ENCODE results near the gene LAGE3.
A peak's percentile ranks its signal among the peaks of the same experiment; 100 is the strongest.

LAGE3 gene

DNA sequence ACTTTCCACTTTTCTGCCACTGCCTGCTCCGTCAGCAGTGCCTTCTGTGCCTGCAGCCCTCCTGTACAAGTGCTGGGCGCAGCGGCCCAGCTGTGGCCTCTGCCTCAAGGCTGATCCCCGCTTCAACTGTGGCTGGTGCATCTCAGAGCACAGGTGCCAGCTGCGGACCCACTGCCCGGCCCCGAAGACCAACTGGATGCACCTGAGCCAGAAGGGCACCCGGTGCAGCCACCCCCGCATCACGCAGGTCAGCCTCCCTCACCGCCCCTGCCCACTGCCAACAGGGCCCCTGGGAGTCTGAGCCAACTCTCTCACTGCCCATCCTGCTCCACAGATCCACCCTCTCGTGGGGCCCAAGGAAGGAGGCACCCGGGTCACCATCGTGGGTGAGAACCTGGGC lies 13.5 kb downstream of the LAGE3 start:
- peaks cover 0 to 97% of the 10 kb centered on the region in 2 experiments; a peak in 1 of 3 replicates for H3K36me3 ChIP-seq (ENCODE audit: control insufficient read depth in 2 of 2, insufficient read depth in 1 of 2, low read length in 2 of 2)

DNA sequence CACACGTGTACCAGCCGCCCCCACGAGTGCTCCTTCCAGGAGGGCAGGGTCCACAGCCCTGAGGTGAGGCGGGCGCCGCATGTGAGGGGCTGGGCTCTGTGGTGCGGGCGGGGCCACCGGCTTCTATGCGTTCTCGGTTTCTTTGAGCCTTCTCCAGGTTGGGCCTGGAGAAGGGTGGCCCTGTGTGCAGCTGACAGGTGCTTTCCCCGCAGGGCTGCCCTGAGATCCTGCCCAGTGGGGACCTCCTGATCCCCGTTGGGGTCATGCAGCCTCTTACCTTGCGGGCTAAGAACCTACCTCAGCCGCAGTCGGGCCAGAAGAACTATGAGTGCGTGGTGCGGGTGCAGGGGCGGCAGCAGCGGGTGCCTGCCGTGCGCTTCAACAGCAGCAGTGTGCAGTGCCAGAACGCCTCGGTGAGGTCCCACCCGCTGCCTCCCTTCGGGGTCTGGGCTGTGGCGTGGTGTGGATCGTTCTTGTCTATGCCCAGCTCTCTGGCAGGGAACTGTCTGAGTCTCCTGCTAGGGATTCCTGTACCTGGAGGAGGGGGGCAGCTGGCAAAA lies 14.2 kb downstream of the LAGE3 start:
- H3K27ac ChIP-seq (ENCODE audit: extremely low read depth, low read depth, low read length): no peak overlapping the region
- 0 out of 2 replicates have a peak, but pooled peaks have one; percentile 36 for TF ChIP-seq ZNF600 (tag by site-specific recombination; IDR thresholded peaks at IDR 0.05)
- TF ChIP-seq, protein P1, sequence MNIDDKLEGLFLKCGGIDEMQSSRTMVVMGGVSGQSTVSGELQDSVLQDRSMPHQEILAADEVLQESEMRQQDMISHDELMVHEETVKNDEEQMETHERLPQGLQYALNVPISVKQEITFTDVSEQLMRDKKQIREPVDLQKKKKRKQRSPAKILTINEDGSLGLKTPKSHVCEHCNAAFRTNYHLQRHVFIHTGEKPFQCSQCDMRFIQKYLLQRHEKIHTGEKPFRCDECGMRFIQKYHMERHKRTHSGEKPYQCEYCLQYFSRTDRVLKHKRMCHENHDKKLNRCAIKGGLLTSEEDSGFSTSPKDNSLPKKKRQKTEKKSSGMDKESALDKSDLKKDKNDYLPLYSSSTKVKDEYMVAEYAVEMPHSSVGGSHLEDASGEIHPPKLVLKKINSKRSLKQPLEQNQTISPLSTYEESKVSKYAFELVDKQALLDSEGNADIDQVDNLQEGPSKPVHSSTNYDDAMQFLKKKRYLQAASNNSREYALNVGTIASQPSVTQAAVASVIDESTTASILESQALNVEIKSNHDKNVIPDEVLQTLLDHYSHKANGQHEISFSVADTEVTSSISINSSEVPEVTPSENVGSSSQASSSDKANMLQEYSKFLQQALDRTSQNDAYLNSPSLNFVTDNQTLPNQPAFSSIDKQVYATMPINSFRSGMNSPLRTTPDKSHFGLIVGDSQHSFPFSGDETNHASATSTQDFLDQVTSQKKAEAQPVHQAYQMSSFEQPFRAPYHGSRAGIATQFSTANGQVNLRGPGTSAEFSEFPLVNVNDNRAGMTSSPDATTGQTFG (tag by site-specific recombination; IDR thresholded peaks at IDR 0.05; ENCODE audit: borderline replicate concordance): no peak
- H3K4me1 ChIP-seq (ENCODE audit: control insufficient read depth, insufficient read depth, low read length): no peaks in the 10 kb centered on the region
- no peak overlapping the region for H3K4me3 ChIP-seq (ENCODE audit: low read depth, low read length)
- POLR2A ChIA-PET: no interaction called here
- CTCF ChIA-PET: interaction anchor here (0.6 kb wide), 1 partner anchor 11 kb away, joined by 3 read pairs; no protein-coding TSS in a partner anchor
- H3K9me3 ChIP-seq (ENCODE audit: control insufficient read depth, insufficient read depth, low read depth, low read length): no peaks in the 10 kb centered on the region
- H3K36me3 ChIP-seq (ENCODE audit: control insufficient read depth in 2 of 2, insufficient read depth in 1 of 2, low read length in 2 of 2): peaks cover 0 to 95% of the 10 kb centered on the region in 2 experiments; a peak in 1 of 3 replicates

More for the DNA sequence above, 13.5 kb downstream of the LAGE3 start:
- Histone ChIP-seq H3K9me3 (ENCODE audit: control insufficient read depth, insufficient read depth, low read depth, low read length) (no peaks in the 10 kb centered on the region), H3K4me1 (ENCODE audit: control insufficient read depth, insufficient read depth, low read length) (no peaks in the 10 kb centered on the region), H3K4me3 (ENCODE audit: low read depth, low read length) (no peak overlapping the region), H3K27ac (ENCODE audit: extremely low read depth, low read depth, low read length) (no peak overlapping the region)
- no peak for TF ChIP-seq INSM2 (tag by site-specific recombination; IDR thresholded peaks at IDR 0.05)
- TF ChIP-seq ZNF121 (tag by site-specific recombination; IDR thresholded peaks at IDR 0.05): no peak
- TF ChIP-seq ZBTB7A (tag by site-specific recombination; IDR thresholded peaks at IDR 0.05; ENCODE audit: low read depth): no peak
- TF ChIP-seq YY2 (tag by site-specific recombination; IDR thresholded peaks at IDR 0.05): no peak
- no peak for TF ChIP-seq ZNF175 (tag by site-specific recombination; IDR thresholded peaks at IDR 0.05)
- TF ChIP-seq ZNF404 (tag by site-specific recombination; IDR thresholded peaks at IDR 0.05): no peak
- no peak for TF ChIP-seq ZNF670 (tag by site-specific recombination; IDR thresholded peaks at IDR 0.05; ENCODE audit: low read depth)
- TF ChIP-seq ZIC2 (tag by site-specific recombination; IDR thresholded peaks at IDR 0.05): no peak
- no peak for TF ChIP-seq KLF10 (tag by site-specific recombination; IDR thresholded peaks at IDR 0.05)
- no peak for TF ChIP-seq ZXDB (tag by site-specific recombination; IDR thresholded peaks at IDR 0.05)
- no peak for TF ChIP-seq ZBTB44 (tag by site-specific recombination; IDR thresholded peaks at IDR 0.05)
- TF ChIP-seq ZBTB17 (tag by site-specific recombination; IDR thresholded peaks at IDR 0.05): no peak
- no peak for TF ChIP-seq ZNF777 (tag by site-specific recombination; IDR thresholded peaks at IDR 0.05; ENCODE audit: borderline replicate concordance)
- TF ChIP-seq ZNF341 (tag by site-specific recombination; IDR thresholded peaks at IDR 0.05; ENCODE audit: low read depth): no peak
- no peak for TF ChIP-seq ZNF624 (tag by site-specific recombination; IDR thresholded peaks at IDR 0.05)
- TF ChIP-seq SALL2 (tag by site-specific recombination; IDR thresholded peaks at IDR 0.05; ENCODE audit: borderline replicate concordance): no peak
- TF ChIP-seq RBAK (tag by site-specific recombination; IDR thresholded peaks at IDR 0.05): no peak
- TF ChIP-seq, protein P2, sequence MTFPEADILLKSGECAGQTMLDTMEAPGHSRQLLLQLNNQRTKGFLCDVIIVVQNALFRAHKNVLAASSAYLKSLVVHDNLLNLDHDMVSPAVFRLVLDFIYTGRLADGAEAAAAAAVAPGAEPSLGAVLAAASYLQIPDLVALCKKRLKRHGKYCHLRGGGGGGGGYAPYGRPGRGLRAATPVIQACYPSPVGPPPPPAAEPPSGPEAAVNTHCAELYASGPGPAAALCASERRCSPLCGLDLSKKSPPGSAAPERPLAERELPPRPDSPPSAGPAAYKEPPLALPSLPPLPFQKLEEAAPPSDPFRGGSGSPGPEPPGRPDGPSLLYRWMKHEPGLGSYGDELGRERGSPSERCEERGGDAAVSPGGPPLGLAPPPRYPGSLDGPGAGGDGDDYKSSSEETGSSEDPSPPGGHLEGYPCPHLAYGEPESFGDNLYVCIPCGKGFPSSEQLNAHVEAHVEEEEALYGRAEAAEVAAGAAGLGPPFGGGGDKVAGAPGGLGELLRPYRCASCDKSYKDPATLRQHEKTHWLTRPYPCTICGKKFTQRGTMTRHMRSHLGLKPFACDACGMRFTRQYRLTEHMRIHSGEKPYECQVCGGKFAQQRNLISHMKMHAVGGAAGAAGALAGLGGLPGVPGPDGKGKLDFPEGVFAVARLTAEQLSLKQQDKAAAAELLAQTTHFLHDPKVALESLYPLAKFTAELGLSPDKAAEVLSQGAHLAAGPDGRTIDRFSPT (tag by site-specific recombination; IDR thresholded peaks at IDR 0.05): no peak
- TF ChIP-seq ZNF354C (tag by site-specific recombination; IDR thresholded peaks at IDR 0.05; ENCODE audit: borderline replicate concordance, low read depth): no peak
- TF ChIP-seq ZNF302 (tag by site-specific recombination; IDR thresholded peaks at IDR 0.05; ENCODE audit: low read depth): no peak
- ChIA-PET CTCF (interaction anchor here (0.6 kb wide), 1 partner anchor 10 kb away, joined by 3 read pairs; no protein-coding TSS in a partner anchor), POLR2A (interaction anchor here (0.9 kb wide), 1 partner anchor 13 kb away, joined by 4 read pairs; no protein-coding TSS in a partner anchor)

All from HEK293 (cell line).